ENCODE data around the gene SQOR.

SQOR gene

DNA sequence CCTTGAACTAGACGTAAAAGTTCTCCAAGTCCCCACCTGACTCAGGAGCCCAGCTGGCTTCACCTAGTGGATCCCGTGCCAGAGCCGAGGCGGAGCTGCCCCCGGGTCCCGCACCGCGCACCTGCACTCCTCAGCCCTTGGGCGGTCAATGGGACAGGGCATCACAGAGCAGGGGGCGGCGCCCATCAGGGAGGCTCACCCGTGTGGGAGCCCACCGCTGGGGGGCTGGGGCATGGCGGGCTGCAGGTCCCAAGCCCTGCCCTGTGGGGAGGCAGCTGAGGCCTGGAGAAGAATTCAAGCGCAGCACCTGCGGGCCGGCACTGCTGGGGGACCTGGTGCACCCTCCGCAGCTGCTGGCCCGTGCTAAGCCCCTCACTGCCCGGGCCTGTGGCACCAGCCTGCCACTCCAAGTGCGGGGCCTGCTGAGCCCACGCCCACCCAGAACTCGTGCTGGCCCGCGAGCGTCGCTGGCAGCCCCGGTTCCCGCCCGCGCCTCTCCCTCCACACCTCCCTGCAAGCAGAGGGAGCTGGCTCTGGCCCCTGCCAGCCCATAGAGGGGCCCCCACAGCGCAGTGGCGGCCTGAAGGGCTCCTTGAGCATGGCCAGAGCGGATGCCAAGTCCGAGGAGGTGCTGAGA lies 16.2 kb downstream of the SQOR start:
- no peak for DNase-seq (ENCODE audit: low read depth)
- no peak overlapping the region for H3K4me3 ChIP-seq (ENCODE audit: low read length)
- TF ChIP-seq, protein P1, sequence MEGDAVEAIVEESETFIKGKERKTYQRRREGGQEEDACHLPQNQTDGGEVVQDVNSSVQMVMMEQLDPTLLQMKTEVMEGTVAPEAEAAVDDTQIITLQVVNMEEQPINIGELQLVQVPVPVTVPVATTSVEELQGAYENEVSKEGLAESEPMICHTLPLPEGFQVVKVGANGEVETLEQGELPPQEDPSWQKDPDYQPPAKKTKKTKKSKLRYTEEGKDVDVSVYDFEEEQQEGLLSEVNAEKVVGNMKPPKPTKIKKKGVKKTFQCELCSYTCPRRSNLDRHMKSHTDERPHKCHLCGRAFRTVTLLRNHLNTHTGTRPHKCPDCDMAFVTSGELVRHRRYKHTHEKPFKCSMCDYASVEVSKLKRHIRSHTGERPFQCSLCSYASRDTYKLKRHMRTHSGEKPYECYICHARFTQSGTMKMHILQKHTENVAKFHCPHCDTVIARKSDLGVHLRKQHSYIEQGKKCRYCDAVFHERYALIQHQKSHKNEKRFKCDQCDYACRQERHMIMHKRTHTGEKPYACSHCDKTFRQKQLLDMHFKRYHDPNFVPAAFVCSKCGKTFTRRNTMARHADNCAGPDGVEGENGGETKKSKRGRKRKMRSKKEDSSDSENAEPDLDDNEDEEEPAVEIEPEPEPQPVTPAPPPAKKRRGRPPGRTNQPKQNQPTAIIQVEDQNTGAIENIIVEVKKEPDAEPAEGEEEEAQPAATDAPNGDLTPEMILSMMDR (conservative IDR thresholded peaks at IDR 0.05; ENCODE audit: low read depth, low read length): no peak

DNA sequence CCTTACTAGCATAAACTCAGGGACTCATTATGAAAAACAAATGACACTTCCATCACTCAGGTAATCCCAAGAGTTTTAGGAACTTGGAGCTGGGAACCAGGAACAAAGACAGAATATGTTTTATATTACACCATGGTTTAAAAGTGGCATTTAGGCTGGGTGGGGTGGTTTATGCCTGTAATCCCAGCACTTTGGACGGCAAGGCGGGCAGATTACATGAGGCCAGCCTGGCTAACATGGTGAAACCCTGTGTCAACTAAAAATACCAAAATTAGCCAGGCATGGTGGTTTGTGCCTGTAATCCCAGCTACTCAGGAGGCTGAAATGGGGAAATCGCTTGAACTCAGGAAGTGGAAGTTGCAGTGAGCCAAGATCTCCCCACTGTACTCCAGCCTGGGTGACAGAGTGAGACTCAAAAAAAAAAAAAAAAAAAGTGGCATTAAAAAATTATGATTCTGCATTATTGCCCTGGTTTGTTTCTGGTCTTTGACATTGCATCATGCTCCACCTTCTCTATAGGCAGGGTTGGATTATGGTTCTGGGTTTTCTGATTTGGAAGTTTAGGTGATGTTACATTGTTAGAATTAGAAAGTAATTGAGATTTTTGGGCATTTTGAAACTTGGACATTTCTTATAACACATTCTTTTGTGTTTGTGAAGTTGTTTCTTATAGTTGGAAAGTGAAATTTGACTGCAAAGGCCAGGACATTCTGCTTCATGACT lies 19.0 kb downstream of the SQOR start:
- H3K4me3 ChIP-seq (ENCODE audit: low read length): no peak overlapping the region
- TF ChIP-seq, protein P1 (conservative IDR thresholded peaks at IDR 0.05; ENCODE audit: low read depth, low read length): no peak

DNA sequence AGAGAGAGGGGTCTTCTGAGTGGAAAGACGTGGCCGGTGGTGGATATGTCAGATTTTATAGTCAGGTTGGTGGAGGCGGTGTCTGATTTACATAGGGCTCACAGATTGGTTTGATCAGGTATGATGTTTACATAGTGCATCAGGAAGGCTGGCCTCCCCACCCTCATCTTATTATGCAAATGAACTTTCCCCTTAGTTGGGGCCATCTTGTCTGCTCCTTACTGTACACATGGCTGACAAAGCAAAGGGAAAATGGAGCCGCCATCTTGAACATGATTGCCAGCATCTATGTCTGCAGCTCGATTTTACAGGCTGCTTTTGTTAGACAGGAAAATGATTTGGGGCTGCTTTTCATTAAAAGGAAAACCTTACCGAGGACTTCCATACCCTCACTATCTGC lies 19.9 kb downstream of the SQOR start:
- no peak for DNase-seq (ENCODE audit: low read depth)
- TF ChIP-seq, protein P1 (conservative IDR thresholded peaks at IDR 0.05; ENCODE audit: low read depth, low read length): no peak
- H3K4me3 ChIP-seq (ENCODE audit: low read length): no peak overlapping the region

More for the DNA sequence above, 19.0 kb downstream of the SQOR start:
- DNase-seq (ENCODE audit: low read depth): no peak

DNA sequence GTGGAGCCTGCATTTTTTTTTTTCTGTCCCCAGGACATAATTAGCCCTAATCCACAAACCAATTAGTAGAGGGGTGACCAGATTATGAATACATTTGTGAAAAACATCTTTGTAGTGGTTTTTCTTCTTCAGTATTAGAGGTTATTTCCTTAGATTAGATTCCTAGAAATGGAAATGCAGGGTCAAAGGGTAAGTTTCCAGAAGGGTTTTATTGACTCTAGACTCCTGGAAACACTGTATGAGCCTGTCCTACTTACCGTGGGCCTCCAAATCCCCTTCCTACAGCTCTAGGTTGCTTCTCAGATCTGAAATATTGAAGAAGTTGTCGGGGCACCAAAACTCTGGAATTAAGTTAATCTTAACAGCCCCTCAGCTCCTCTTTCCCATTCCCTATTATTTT lies 22.4 kb downstream of the SQOR start:
- TF ChIP-seq, protein P1 (conservative IDR thresholded peaks at IDR 0.05; ENCODE audit: low read depth, low read length): no peak
- no peak overlapping the region for H3K4me3 ChIP-seq (ENCODE audit: low read length)
- DNase-seq (ENCODE audit: low read depth): no peak

DNA sequence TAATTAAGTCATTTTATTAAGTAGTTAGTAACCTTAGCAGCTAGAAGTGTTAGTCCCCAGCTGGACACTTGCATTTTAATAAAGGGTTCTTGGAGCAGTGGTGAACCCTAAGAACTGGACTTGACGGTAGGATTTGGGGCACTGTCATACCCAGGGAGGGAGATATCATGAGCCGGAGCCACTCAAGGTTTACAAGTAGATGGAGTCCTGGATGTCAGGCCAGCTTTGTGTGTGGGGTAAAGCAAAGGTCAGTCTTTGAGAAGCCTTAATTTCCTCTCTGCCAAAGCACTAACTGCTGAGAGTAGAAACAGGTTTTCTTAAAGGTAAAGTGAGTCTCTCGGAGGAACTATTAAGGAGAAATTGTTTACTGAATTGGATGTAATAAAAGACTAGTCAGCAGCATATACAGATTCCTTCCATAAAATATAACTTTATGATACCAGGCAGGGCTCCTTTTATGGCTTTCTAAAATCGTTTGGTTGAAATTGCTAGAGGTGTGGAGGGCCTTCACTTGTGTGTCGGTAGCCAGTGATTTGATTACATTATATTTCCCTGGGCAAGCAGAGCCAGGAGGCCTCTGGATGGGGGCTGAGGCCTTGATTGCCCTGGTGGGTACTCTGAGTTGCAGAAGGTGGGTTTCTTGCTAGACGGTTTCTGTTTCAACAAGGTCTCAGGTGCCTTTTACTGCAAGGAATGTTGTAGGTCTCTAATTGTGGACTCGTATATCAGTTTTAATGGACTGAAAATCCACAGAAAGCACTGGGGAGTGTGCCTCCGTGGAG lies 23.1 kb downstream of the SQOR start:
- no peak overlapping the region for H3K4me3 ChIP-seq (ENCODE audit: low read length)
- DNase-seq (ENCODE audit: low read depth): no peak
- TF ChIP-seq, protein P1 (conservative IDR thresholded peaks at IDR 0.05; ENCODE audit: low read depth, low read length): no peak

DNA sequence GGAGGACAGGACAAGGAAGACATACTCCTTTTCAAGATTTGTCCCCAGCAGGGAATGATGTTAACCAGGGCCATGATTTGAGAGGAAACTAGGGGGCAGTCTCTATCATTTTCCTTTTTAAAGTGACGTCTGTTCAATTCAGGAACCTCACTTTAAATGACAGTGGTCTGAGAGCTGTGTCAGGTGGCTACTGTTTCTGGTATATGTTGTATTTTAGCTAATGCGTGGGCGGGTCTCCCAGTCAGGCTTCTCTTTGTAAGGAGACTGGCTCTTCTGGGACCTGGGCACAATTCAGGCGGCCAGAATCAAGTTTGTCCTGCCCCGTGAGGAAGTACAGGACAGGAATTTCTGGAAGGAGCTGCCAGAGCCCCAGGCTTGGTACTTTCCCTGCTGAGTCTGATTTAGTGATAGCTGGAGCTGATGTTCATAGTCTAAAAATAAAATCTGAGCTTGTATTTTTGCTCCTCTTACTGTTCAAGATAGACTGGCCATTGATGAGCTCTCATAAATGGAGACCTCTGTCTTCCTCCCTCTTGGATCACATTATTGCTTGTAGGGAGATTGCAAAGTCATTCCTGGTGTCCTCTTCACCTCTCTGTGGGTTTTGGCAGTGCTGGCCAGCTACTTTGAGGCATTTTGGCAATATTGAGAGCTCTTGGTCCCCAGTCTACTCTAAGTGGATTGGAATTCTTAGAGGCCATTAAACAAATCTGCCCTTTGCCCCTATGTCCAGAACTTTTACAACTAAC lies 25.6 kb downstream of the SQOR start:
- H3K4me3 ChIP-seq (ENCODE audit: low read length): no peak overlapping the region
- TF ChIP-seq, protein P1 (conservative IDR thresholded peaks at IDR 0.05; ENCODE audit: low read depth, low read length): no peak
- DNase-seq (ENCODE audit: low read depth): no peak
